CD14-positive monocyte (primary cell): ENCODE results near the gene PIM1. TPM values are rescaled to one million over a fixed set of nuclear protein-coding genes. Genes with fewer than 3 reads are reported as not detected.

Experiments used
- DNase-seq, 3 donors: peaks; one replicate each; pipeline ENCODE4 v3.0.0-alpha.2; 2011 to 2022
- H2AFZ ChIP-seq: 2 replicates; pipeline ENCODE4 v1.6.0; 2012; ENCODE audit warnings: mild to moderate bottlenecking, low read depth, low read length, inconsistent platforms; ENCODE audit not compliant: insufficient read depth, poor library complexity, severe bottlenecking
- H3K27ac ChIP-seq, 2 donors: 1 replicate in 1 of 2; 2 replicates in 1 of 2; pipeline ENCODE4 v1.5.1; 2012 to 2013; ENCODE audit warnings: low read length in 2 of 2, control low read depth in 1 of 2, inconsistent platforms in 1 of 2, low read depth in 1 of 2, mild to moderate bottlenecking in 1 of 2
- H3K27me3 ChIP-seq, 2 donors: one replicate each; pipeline versions ENCODE4 v1.6.0 to v1.6.1; 2011 to 2013; ENCODE audit warnings: low read length in 2 of 2; ENCODE audit not compliant: control insufficient read depth in 2 of 2, insufficient read depth in 2 of 2
- H3K36me3 ChIP-seq, 2 donors: replicated peaks in 1 of 2; 1 replicate in 1 of 2; 2 replicates in 1 of 2; pipeline versions ENCODE4 v1.5.1 to v1.6.1; 2012 to 2013; ENCODE audit warnings: low read length in 2 of 2, control low read depth in 1 of 2, inconsistent platforms in 1 of 2, mild to moderate bottlenecking in 1 of 2; ENCODE audit not compliant: insufficient read depth in 2 of 2, control insufficient read depth in 1 of 2
- H3K4me1 ChIP-seq, 2 donors: 1 replicate in 1 of 2; 2 replicates in 1 of 2; pipeline versions ENCODE4 v1.5.1 to v1.6.1; 2012 to 2013; ENCODE audit warnings: low read length in 2 of 2, control low read depth in 1 of 2, inconsistent platforms in 1 of 2, mild to moderate bottlenecking in 1 of 2, moderate library complexity in 1 of 2; ENCODE audit not compliant: insufficient read depth in 2 of 2, control insufficient read depth in 1 of 2
- H3K4me2 ChIP-seq: replicated peaks from 2 replicates; pipeline ENCODE3; 2012; ENCODE audit warnings: low read length, moderate library complexity, mild to moderate bottlenecking; ENCODE audit not compliant: poor library complexity, severe bottlenecking; ENCODE audit errors: extremely low read depth
- H3K4me3 ChIP-seq, 3 experiments: fragments of 200-600 bp in 1 of 3; sonication (generic) in 1 of 3; replicated peaks in 1 of 3; 1 replicate in 2 of 3; 2 replicates in 1 of 3; pipeline ENCODE4 v1.5.1; 2011 to 2013; ENCODE audit warnings: low read length in 3 of 3, mild to moderate bottlenecking in 3 of 3, control low read depth in 2 of 3, low read depth in 2 of 3, inconsistent platforms in 1 of 3, moderate library complexity in 1 of 3
- H3K79me2 ChIP-seq: 2 replicates; pipeline ENCODE4 v1.6.0; 2012; ENCODE audit warnings: mild to moderate bottlenecking, control low read depth, inconsistent platforms, low read length, moderate library complexity; ENCODE audit not compliant: insufficient read depth
- H3K9ac ChIP-seq: 2 replicates; pipeline ENCODE4 v1.6.0; 2017; ENCODE audit warnings: low read length, mild to moderate bottlenecking; ENCODE audit not compliant: insufficient read depth, poor library complexity, severe bottlenecking
- H3K9me3 ChIP-seq, 2 donors: replicated peaks in 1 of 2; 1 replicate in 1 of 2; 2 replicates in 1 of 2; pipeline versions ENCODE4 v1.5.1 to v1.6.1; 2012 to 2013; ENCODE audit warnings: low read length in 2 of 2, control low read depth in 1 of 2; ENCODE audit not compliant: control insufficient read depth in 1 of 2, insufficient read depth in 1 of 2
- H4K20me1 ChIP-seq: 2 replicates; pipeline ENCODE4 v1.6.0; 2012; ENCODE audit warnings: mild to moderate bottlenecking, low read length, control low read depth, moderate library complexity; ENCODE audit not compliant: insufficient read depth
- H3K27ac Mint-ChIP-seq, 7 donors: one replicate each; pipeline ENCODE4 v1.8.0; 2020; ENCODE audit warnings: mild to moderate bottlenecking in 7 of 7, mixed read lengths in 7 of 7, moderate library complexity in 6 of 7, inconsistent platforms in 2 of 7
- H3K27me3 Mint-ChIP-seq, 3 donors: one replicate each; pipeline ENCODE4 v1.8.0; 2021 to 2022; ENCODE audit warnings: low read depth in 3 of 3, mild to moderate bottlenecking in 3 of 3, mixed read lengths in 3 of 3, moderate library complexity in 3 of 3, inconsistent platforms in 1 of 3
- H3K36me3 Mint-ChIP-seq, 2 donors: one replicate each; pipeline ENCODE4 v1.8.0; 2020; ENCODE audit warnings: mixed read lengths in 2 of 2, inconsistent platforms in 1 of 2, mild to moderate bottlenecking in 1 of 2
- H3K4me1 Mint-ChIP-seq: one replicate; pipeline ENCODE4 v1.8.0; 2020; ENCODE audit warnings: mild to moderate bottlenecking, mixed read lengths
- H3K4me3 Mint-ChIP-seq, 2 donors: one replicate each; pipeline ENCODE4 v1.8.0; 2020; ENCODE audit warnings: mild to moderate bottlenecking in 2 of 2, mixed read lengths in 2 of 2, moderate library complexity in 1 of 2
- H3K9me3 Mint-ChIP-seq, 7 donors: one replicate each; pipeline ENCODE4 v1.8.0; 2020 to 2022; ENCODE audit warnings: mixed read lengths in 7 of 7, mild to moderate bottlenecking in 6 of 7, moderate library complexity in 6 of 7, inconsistent platforms in 2 of 7
- CTCF ChIP-seq: fragments of 200-600 bp; IDR thresholded peaks from one replicate; pipeline ENCODE4 v1.8.0; 2022; ENCODE audit warnings: antibody characterized with exemption, mild to moderate bottlenecking
- WGBS: methylation state at CpG from one replicate; pipeline ENCODE4 v1.1.5; 2013; ENCODE audit warnings: missing lambda C conversion rate; ENCODE audit not compliant: insufficient coverage; 5-methylcytosine and 5-hydroxymethylcytosine counted together
- intact Hi-C, 2 donors: fragments of 100-400 bp; cut with micrococcal nuclease; formaldehyde crosslinking; loops; one replicate each; pipeline versions ENCODE4 v1.15.0 to v1.15.1; 2023
- polyA plus RNA-seq, 3 donors: library from polyadenylated mRNA; depleted of rRNA in 1 of 3; unstranded in 2 of 3; stranded (reverse) in 1 of 3; fragments of 300-500 nt in 2 of 3; fragments of >200 nt in 1 of 3; fragmentation: Illumina TruSeq in 2 of 3; gene quantifications; 1 replicate in 2 of 3; 2 replicates in 1 of 3; pipeline ENCODE4 v1.2.3, GENCODE V29; 2012 to 2021

The PIM1 gene
- polyA plus RNA-seq, 3 donors = 20.5 to 25.0 (median 24.4) TPM

GRCh38 chr6:37218511-37218910 is 48.6 kb downstream of the PIM1 start:
- Mint-ChIP-seq H3K4me3 (peak overlapping the region in 1 of 2 donors; percentile 48), H3K36me3 (peaks cover 0 to 1% of the 10 kb centered on the region in 2 donors), H3K27ac (peak overlapping the region; percentile 61 to 93 (median 86)), H3K4me1 (peaks cover 56% of the 10 kb centered on the region), H3K9me3 (peaks cover 0 to 2% (median 0%) of the 10 kb centered on the region in 7 donors), H3K27me3 (peaks cover 0 to 4% (median 0%) of the 10 kb centered on the region in 3 donors)
- WGBS = 36% methylated on average over 6 of the region's 8 CpGs
- Histone ChIP-seq H3K9me3 (no peaks in the 10 kb centered on the region), H4K20me1 (no peaks in the 10 kb centered on the region), H3K9ac (no peak overlapping the region), H3K36me3 (no peaks in the 10 kb centered on the region), H3K27me3 (no peaks in the 10 kb centered on the region), H2AFZ (peak overlapping the region; percentile 43), H3K4me1 (peaks cover 43 to 51% of the 10 kb centered on the region in 2 donors), H3K4me3 (no peak overlapping the region), H3K4me2 (peak overlapping the region; percentile 24), H3K27ac (peak overlapping the region in 1 of 2 donors; percentile 74), H3K79me2 (no peaks in the 10 kb centered on the region)
- intact Hi-C loops = loop anchor here (10.0 kb wide), 2 partner anchors 164 to 334 kb away; partner anchors contain the start of gene C6orf89 (in 2 of the 2)
- DNase-seq = peak; percentile 48 to 53 (median 52)
- no peak for TF ChIP-seq CTCF

- no peaks in the 10 kb centered on the region for H3K27me3 ChIP-seq
- peaks cover 0 to 4% (median 0%) of the 10 kb centered on the region in 3 donors for H3K27me3 Mint-ChIP-seq
- 50% methylated on average over 6 of the region's 6 CpGs for WGBS
- peak overlapping the region; percentile 99 for H3K4me2 ChIP-seq
- H3K27ac ChIP-seq = peak overlapping the region in 1 of 2 donors; percentile 7
- peak overlapping the region in 6 of 7 donors; percentile 63 to 88 (median 72) for H3K27ac Mint-ChIP-seq
- H3K36me3 ChIP-seq = no peaks in the 10 kb centered on the region
- H3K9ac ChIP-seq = peak overlapping the region; percentile 54
- intact Hi-C loops = loop anchor here in 1 of 2 donors (5.0 kb wide), 1 partner anchor 41 kb away; no protein-coding TSS in a partner anchor
- no peaks in the 10 kb centered on the region for H3K36me3 Mint-ChIP-seq
- H3K4me1 Mint-ChIP-seq = peaks cover 49% of the 10 kb centered on the region
- peak overlapping the region; percentile 83 to 92 for H3K4me3 Mint-ChIP-seq
- no peak for TF ChIP-seq CTCF
- H3K79me2 ChIP-seq = no peaks in the 10 kb centered on the region
- no peaks in the 10 kb centered on the region for H4K20me1 ChIP-seq
- peak in 1 of 3 donors; percentile 27 for DNase-seq
- H3K4me1 ChIP-seq = peaks cover 43 to 51% of the 10 kb centered on the region in 2 donors
- no peaks in the 10 kb centered on the region for H3K9me3 ChIP-seq
- H2AFZ ChIP-seq = peak overlapping the region; percentile 92
- H3K9me3 Mint-ChIP-seq = no peaks in the 10 kb centered on the region
- H3K4me3 ChIP-seq = peak overlapping the region; percentile 48 to 84 (median 67)
These were observed 51.7 kb downstream of the PIM1 start for GRCh38 chr6:37221585-37222124.
